GM18868 (cell line): ENCODE results near the gene TMEM182.

Source experiments
- ATAC-seq: cut with Tn5 transposase; IDR thresholded peaks from one replicate; pipeline ENCODE4 v1.9.1; 2021; ENCODE audit warnings: mild to moderate bottlenecking, moderate library complexity; ENCODE audit not compliant: unreplicated experiment

The TMEM182 gene

DNA sequence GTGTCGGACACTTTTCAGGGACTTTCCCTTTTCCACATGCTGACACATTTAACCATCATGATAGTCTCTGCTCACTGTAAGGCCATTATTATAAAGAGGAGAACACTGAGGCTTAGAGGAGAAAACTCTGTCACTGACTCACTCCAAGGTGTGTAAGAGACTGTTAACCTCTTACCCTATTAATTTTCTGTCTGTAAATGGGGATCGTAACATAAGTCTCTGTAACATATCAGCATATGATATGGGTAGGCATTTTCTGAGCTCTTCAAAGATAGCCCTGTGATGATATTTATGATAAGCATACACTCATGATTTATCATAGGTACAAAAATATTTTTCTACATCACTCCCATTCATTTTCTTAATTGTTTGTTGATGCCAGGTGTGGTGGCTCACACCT lies 36.4 kb downstream of the TMEM182 start:
- no peak for ATAC-seq

DNA sequence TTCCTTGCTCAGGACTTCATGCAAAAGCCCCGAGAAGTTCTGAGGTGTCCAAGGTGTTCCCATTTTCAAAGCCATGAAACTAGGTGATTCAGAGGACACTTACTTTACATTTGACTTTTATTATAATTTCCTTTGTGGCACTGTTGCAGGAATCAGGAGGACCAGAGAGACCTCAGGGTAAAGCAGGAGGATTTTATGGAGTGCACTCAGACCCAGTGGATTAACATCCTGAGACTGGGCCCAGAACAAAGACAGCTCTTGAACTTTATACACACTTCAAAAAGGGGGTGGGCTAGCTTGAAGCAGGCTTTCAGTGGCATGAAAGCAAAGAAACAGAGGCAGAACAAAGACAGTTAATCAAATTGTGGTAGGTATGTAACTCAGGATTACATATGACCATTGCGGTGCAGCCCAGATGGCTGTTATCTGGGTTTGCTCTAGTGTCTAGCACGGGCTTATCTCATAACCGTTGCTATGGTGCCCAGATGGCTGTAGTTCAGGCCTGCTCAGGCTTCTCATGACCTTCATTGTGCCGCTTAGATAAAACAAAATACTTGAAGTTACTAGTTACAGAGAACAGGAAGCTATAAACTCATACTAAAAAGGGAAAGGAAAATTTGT lies 39.4 kb downstream of the TMEM182 start:
- ATAC-seq = no peak

DNA sequence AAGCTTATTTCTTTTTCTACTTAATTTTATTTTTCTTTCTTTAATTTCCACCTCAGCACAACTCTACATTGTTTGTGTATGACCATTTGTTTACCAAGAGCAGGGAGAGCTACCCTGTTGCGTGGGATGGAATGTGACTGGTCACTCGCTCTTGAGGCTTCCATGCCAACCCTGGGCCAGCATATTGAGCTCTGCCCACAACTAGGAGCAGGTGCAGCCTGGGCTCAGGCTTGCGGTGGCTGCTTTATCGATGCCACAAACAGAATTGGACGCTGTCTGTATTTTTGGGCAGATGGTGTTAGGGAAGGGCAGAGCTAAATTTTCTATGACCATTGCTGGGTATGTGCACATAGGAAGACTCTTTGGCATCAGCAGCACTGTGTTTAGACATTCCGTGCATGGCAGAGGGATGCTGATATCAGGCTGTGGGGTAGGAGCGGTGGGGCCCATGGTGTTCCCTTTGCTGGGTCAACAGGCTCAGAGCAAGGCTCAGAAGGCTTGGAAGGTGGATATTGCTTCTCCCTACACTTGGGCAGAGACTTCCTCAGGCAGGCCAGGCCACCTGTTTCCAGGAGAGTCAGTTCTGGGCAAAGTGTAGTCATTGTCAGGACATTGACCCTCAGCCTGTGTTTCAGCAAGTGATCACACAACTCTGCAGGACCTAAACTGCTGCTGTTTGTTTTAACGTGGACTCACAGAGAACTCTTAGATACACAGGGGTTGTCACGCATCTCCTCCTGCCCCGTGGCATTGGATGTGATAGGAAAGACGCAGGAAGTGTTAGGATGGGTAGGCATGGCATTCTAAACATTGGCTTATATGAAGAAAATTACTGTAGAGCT lies 40.2 kb downstream of the TMEM182 start:
- no peak for ATAC-seq

DNA sequence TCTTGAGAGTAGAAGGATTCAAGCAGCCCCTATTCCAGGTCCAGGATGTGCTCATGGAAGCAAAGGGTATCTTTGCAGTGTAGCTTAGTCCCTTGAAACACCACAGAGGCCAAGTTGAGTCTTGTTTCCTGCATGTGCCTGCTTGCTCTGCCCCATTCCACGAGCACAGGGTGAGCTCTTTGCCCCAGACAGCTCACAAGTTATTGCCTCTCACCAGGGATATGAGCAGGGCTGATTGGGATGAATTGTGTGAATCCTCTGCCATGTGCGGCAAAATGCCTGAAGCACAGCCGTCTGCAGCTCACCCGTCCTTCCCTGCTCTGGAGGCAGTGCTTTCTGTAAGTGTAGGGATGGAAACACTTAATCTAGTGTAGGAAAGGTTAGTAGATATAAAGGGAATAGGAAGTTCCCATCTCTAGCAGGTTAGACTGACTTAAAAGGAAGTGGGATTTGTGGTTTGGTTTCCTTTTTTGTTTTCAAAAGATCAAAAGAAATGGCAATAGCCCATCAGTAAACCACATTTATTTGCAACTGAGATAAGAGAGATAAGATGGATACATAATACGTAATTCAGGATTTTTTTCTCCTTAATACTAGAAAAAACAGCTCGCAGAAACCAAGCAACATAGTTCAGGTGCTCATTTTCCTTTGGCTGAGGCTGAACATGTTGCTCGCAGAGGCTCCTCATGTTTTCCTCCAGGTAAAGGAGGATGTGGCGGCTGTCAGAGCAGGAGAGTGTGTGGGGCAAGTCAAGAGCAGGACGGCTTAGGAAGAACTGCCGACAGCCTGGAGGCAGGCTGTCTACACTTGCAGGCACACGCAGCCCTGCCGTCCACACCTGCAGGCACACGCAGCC lies 41.4 kb downstream of the TMEM182 start:
- ATAC-seq = no peak

DNA sequence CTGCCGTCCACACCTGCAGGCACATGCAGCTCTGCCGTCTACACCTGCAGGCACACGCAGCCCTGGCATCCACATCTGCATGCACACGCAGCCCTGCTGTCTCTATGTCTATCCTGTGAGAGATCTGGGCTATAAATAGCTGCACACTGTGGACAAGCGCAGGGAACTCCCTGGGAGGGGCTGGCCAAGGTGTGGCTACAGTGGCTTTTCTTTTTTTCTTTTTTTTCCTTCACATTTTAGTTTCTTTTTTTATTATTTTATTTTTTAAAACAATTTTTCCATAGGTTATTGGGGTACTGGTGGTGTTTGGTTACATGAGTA lies 42.0 kb downstream of the TMEM182 start:
- no peak for ATAC-seq

DNA sequence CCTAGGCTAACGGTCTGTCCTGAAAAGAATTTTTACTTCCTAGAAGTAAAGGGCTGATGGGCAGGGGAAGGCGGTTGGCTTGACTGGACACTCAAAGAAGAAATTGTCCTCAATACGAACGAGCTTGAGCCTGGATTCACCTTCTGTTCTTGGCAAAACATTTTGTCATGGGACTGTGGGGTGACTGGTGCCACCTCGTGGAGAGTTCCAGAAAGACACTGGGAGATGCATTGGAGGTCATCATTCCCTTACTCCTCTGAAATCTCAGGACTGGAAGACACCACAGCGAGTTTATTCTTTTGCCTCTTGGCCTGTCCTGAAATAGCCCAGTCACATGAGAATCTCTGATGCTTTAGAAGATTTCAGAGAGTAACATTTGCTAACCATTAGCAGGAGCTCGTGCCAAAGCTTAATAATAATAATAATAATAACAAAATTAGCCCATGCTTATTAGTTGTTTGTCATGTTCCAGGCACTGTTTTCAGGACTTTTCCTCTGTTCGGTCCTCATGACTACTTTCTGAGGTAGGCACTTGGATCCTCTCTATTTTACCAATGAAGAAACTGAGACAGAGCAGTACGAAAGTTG lies 44.5 kb downstream of the TMEM182 start:
- ATAC-seq = peak; percentile 95

DNA sequence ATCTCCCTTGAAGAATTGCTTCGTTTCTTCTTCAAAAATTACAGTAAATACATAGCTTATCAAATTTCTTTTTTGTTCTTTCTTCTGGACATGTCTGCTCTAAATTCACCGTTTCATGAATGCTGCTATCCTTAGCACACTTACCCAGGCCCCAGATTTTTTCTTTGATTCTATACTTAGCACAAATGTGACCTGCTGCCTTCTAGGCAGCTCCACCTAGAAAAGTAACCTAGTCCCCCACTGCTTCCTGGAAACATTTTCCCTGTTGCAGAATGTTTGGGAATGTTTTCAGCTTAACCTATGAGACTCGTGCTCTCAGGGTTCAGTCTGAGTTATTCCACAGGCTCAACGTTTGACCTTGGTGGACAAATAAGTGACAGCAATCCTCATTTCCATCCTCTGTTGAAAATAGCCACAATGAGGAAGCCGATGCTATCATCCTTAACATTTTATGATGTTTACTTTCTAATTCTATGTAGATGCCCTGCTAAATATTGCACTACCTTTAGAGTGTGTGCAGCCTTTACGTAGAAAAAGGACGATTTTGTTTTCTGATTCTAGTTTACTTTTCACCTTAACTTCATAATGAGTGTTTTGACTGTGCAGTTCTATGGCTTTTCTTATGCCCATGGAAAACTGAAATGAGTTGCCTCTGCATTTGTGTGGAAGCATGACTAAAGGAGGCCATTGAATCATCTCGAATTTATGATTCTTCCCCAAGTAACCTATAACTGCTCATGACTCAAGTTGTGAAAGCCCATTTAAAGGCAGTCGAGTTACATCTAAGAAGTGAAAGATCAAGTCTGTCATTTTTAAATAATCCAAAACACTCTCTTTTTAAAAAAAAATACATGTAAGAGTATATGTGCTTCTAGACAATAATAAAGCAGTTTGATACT lies 47.7 kb downstream of the TMEM182 start:
- ATAC-seq = no peak

DNA sequence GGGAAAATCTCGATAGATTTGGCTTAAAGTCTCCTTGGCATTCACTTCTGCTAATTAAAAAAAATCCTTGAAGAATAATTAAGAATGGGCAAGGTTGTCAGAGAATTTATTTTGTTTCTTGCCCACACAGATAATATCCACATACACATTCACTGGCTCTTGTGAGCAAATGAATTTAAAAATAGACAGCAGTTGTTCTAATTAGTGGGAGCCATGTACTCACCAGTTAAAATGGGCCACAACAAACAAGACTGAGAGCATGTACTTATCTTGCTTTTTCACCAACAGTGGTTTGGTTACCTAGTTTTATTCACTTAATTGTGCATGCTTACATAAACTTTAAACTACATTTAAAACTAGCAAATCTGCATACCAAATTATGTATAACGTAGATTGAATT lies 53.5 kb downstream of the TMEM182 start:
- ATAC-seq = no peak

DNA sequence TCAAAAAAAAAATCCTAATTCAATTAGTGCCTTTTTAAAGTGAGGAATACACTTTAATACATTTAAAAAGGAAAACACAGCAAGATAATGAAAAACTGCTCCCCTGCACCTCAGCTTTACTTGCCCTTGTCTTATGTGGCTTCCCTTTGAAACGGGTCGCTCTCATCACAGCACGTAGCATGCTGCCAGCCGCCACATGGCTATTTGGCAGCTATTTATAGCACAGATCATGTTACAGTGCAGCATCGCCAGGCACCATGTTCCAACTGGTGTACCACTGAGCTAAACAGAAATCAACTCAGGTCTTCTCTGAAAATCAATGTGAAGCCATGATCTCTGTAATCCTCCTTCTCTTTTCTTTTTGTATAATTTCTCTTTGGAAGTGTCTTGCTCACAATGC lies 65.1 kb downstream of the TMEM182 start:
- no peak for ATAC-seq

DNA sequence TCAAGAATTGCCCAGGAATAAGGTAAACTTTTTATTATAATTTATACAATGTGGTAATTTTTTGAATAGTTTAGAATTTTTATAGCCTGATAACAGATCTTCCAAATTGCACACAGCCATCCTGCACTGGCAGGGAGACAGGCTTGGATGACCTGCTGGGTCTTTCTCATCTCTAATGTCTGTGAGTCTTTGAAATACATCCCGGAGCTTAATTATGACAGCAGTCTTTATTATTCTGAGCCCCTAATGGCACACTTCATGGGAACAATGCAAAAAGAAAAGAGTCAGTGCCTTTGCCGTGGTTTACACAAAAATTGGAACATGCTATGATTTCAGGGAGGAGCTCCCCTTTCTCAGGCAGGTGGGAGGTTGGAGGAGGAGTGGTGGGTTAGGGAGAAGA lies 71.0 kb downstream of the TMEM182 start:
- ATAC-seq = no peak

DNA sequence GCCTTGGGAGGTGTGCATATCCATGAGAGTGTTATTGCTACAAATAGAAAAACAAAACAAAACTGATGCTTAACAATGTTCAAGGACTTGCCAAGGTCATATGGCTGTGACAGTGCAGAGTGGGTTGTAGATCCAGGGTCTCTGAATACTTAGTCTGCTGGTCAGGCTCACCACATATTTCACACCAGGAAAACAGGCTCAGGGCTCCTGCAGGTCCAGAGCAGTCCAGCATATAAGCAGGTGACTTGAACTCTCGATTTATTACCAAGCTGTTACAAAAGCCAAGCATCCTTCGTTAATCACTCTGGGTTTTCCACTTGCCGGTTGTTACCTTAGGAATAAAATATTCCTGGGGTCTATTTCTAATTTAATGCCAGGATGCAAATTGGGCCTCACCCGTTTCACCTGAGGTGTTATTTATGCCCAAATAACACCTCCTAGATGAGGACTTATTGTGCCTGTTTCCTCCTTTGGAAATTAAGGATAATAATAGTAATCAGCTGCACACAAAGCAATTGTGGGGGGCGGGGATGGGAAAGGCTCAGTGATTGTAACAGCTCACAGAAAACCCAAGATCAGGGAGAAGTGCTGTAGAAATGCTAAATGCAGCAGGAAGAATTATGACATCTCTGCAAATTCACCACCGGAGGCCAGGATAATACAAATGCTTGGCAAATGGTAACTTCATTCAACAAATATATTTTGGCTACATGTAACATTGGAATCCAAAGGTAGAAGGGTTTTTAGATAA lies 72.9 kb downstream of the TMEM182 start:
- no peak for ATAC-seq

DNA sequence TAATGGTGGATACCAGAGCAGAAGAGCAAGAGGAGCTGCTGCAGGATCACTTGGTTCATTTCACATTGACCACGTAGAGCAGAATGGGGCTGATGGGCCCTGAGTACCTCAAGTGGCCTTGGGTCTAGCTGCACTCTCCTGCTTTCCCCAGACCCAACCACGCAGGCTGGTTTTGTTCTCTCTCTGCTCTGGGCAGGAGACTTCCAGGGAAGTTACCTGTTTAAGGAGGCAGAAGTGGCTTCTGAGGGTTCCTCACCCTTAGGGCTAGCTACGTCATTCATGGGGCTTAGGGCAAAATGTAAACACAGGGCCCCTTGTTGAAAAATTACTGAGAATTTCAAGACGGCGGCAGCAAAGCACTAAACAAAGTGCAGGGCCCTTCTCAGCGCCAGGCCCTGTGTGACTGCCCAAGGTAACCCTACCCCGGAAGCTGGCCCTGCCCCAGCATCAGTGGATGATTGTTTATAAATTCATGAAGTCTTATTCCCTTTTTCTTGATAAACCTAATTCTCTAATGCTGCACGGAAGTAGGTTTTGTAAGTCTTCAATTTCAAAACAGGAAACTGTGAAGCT lies 75.9 kb downstream of the TMEM182 start:
- no peak for ATAC-seq

DNA sequence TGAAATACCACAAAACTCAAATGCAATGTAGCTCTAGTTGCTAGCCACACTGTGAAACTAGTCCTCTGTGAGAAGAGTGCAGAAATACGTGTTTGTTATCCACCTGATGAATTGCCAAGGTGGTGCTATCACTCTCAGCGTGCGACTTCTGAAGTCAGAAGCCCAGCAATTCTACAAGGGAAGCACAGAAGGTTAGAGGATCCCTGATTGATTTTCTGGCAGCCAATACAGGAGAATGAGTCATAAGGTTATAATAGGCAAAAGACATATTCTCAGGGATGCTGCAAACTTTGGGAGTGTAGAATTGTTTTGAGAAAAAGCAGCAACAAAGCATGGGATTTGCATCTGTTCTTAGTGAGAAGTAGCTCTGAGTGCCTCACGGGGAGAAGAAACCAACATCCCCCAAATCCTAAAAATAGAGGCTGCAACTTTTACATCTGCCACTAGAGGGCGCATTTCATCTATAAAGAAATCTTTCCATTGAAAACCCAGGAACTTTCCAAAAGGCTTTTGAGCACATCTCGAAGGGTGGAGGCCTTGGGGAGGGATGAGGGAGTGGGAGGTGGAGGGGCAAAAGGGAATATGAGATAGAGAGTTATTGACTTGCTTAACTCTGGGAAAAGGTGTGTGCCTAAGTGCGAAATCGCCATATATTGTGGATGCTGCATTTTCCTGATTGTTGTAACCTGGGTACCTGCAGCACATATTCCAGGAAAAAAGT lies 78.0 kb downstream of the TMEM182 start:
- ATAC-seq = no peak

DNA sequence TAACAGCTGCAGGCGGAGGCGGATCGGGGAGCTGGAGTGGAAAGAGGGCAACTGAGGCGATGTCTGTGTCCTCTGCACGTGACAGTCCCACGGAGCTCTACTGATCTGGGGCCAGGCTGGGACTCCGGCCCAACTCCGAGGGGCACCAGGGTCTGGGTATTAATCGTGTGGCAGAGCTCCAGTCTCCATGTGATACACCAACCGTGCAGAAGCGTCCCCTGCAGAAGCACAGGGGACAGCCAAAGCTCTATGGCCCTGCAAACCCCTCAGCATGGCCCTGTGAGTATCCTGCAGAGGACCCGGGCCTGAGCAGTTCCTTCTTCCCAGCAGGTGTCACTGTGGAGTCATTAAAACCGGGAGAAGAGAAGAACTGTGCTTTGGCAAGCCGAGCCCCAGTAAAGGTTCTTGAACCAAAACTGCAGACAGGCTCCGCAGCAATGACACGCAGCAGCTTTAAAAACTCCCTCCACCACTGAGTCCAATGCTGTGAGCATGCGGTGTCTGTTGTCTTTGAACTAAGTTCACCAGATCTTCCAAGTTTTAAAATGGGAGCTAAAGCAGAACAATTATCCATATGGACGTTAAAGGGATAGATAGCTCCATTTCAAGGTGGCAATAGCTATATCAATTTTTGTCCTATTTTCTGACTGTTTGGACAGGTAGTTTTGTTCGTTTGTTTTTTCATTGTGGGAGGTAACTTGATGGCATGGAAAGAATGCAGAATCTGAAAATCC lies 79.4 kb downstream of the TMEM182 start:
- ATAC-seq = peak; percentile 82

DNA sequence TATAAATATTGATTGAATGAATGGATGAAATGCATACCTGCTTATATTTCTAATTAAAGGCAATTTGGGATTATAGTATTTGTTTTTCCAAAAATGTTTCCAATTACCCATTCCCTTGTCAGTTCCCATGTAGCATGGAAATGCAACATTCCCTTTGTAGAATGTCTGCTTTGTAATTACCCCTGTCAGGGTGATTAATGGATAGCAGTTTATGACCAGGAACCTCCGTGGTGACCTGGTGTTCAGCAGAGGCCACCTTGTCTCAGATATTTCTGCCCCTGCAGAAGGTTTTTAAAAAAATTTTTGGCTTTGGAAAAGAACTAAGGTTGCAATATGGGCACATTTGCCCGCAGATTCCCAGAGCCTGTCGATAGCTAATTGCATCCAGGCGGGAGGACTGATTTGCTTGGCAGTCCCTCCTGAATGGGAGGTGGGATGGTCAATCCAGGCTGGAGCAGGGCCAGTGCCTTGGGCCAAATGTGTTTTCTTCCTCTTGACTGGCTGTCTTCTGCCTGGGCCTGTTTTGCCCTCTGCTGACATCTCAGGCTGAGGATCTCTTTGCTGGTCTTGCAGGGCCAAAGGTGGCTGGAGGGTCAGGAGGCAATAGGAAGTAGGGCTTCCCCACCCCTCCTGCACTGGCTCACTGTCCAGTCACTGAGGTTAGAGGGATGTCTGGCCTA lies 82.1 kb downstream of the TMEM182 start:
- no peak for ATAC-seq

DNA sequence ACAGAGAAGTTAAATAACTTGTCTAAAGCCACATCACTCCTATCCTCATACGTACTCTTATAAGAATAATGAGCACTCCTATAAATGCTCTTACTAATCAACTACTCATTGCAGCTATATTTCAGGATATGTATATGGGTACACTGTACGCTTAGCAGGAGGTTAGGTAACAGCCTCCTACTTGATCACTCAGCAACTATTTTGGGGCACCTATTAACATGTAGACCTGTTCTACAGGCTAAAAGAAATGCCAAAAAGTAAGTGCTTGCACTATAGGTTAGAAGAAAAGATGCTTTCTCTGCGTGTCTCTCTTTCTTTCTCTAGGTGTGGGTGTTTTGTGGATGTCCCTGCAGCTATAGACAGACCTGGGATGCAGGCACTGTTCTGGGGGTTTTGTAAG lies 83.1 kb downstream of the TMEM182 start:
- no peak for ATAC-seq

DNA sequence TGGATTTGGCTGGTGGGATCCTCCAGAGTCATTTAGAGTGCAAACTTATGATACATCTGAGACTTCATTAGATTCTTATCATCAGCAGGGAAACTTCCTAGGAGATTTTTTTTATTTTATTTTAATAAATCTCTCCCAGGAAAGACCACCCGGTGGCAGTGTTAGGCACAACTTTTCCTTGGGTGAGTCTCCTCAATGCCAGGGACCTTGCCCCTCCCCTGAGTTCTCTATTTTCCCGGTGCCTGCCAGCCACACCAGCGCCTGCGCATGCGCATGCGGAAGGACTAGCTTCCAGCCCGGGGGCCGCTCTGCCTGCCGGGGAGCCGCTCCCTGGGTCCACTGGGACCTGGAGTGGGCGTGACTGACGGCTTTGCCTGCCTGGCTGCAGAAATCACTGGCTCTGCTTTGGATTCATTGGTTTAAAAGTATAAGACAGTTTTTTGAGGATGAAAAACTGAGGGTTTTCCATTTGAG lies 86.6 kb downstream of the TMEM182 start:
- no peak for ATAC-seq
